ENCODE measurements around the gene TSC2.

- TF ChIP-seq, protein P1, sequence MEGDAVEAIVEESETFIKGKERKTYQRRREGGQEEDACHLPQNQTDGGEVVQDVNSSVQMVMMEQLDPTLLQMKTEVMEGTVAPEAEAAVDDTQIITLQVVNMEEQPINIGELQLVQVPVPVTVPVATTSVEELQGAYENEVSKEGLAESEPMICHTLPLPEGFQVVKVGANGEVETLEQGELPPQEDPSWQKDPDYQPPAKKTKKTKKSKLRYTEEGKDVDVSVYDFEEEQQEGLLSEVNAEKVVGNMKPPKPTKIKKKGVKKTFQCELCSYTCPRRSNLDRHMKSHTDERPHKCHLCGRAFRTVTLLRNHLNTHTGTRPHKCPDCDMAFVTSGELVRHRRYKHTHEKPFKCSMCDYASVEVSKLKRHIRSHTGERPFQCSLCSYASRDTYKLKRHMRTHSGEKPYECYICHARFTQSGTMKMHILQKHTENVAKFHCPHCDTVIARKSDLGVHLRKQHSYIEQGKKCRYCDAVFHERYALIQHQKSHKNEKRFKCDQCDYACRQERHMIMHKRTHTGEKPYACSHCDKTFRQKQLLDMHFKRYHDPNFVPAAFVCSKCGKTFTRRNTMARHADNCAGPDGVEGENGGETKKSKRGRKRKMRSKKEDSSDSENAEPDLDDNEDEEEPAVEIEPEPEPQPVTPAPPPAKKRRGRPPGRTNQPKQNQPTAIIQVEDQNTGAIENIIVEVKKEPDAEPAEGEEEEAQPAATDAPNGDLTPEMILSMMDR (conservative IDR thresholded peaks at IDR 0.05; ENCODE audit: low read depth, low read length): no peak
- no peak for TF ChIP-seq EZH2 (IDR thresholded peaks at IDR 0.05; ENCODE audit: low read length, unreplicated experiment)
- no peak for TF ChIP-seq EZH2phosphoT487 (IDR thresholded peaks at IDR 0.05; ENCODE audit: borderline replicate concordance, low read length)
These were observed 38.5 kb upstream of the TSC2 start for GRCh38 chr16:2009164-2009711.

Data from PC-3 (cell line).